Hepatocyte (in vitro differentiated cells): ENCODE data around the gene SLC7A10. TPM values are rescaled to one million over a fixed set of nuclear protein-coding genes. Genes with fewer than 3 reads are reported as not detected.

Experiments used
- DNase-seq: peaks from one replicate; pipeline ENCODE4 v3.0.0-alpha.2; 2016; ENCODE audit warnings: low spot score
- H2AFZ ChIP-seq: fragments of 200-600 bp; sonication (generic); 2 replicates; pipeline ENCODE4 v1.6.0; 2016; ENCODE audit warnings: antibody characterized with exemption, mild to moderate bottlenecking
- H3K27ac ChIP-seq: fragments of 200-600 bp; sonication (generic); 2 replicates; pipeline ENCODE4 v1.5.1; 2016; ENCODE audit warnings: mild to moderate bottlenecking
- H3K27me3 ChIP-seq: fragments of 200-600 bp; sonication (generic); 2 replicates; pipeline ENCODE4 v1.6.1; 2016
- H3K36me3 ChIP-seq: fragments of 200-600 bp; sonication (generic); replicated peaks from 2 replicates; pipeline ENCODE4 v1.5.1; 2016; ENCODE audit warnings: low read depth; ENCODE audit not compliant: insufficient read depth
- H3K4me1 ChIP-seq: fragments of 200-600 bp; sonication (generic); 2 replicates; pipeline ENCODE4 v1.5.1; 2016; ENCODE audit warnings: mild to moderate bottlenecking, moderate library complexity; ENCODE audit not compliant: insufficient read depth
- H3K4me2 ChIP-seq: fragments of 200-600 bp; sonication (generic); 2 replicates; pipeline ENCODE4 v1.6.0; 2016
- H3K4me3 ChIP-seq: fragments of 200-600 bp; sonication (generic); 2 replicates; pipeline ENCODE4 v1.5.1; 2016; ENCODE audit warnings: mild to moderate bottlenecking
- H3K79me2 ChIP-seq: fragments of 200-600 bp; sonication (generic); 2 replicates; pipeline ENCODE4 v1.6.0; 2017; ENCODE audit warnings: mild to moderate bottlenecking
- H3K9me2 ChIP-seq: fragments of 200-600 bp; sonication (generic); replicated peaks from 2 replicates; pipeline ENCODE4 v1.6.0; 2017; ENCODE audit warnings: mild to moderate bottlenecking; ENCODE audit not compliant: insufficient read depth
- H3K9me3 ChIP-seq: fragments of 200-600 bp; sonication (generic); 2 replicates; pipeline ENCODE4 v1.5.1; 2016; ENCODE audit warnings: low read depth, mild to moderate bottlenecking
- H4K20me1 ChIP-seq: fragments of 200-600 bp; sonication (generic); 2 replicates; pipeline ENCODE4 v1.6.0; 2016; ENCODE audit warnings: mild to moderate bottlenecking; ENCODE audit not compliant: insufficient read depth, poor library complexity, severe bottlenecking
- CTCF ChIP-seq: fragments of 200-600 bp; sonication (generic); IDR thresholded peaks from 2 replicates; pipeline ENCODE4 v1.5.1; 2016; ENCODE audit warnings: antibody characterized with exemption, mild to moderate bottlenecking; ENCODE audit not compliant: poor library complexity
- EZH2 ChIP-seq: fragments of 200-600 bp; sonication (generic); IDR thresholded peaks from 2 replicates; pipeline ENCODE4 v1.6.1; 2016; ENCODE audit warnings: antibody characterized with exemption, mild to moderate bottlenecking, borderline replicate concordance
- EZH2phosphoT487 ChIP-seq: fragments of 200-600 bp; sonication (generic); IDR thresholded peaks from one replicate; pipeline ENCODE4 v1.6.1; 2018; ENCODE audit warnings: antibody characterized with exemption, mild to moderate bottlenecking, low read depth, moderate library complexity; ENCODE audit not compliant: unreplicated experiment, severe bottlenecking
- WGBS: methylation state at CpG from one replicate; pipeline ENCODE4 v1.1.6; 2016; ENCODE audit warnings: low lambda C conversion rate; ENCODE audit errors: missing lambda C conversion rate; 5-methylcytosine and 5-hydroxymethylcytosine counted together
- polyA plus RNA-seq: library from polyadenylated mRNA; unstranded; fragments of >200 nt; fragmentation: Nextera tagmentation; extraction: Ambion mirVana; gene quantifications from 2 replicates; pipeline ENCODE4 v1.2.1, GENCODE V29; 2016
- total RNA-seq: library from RNA; depleted of rRNA; stranded (reverse); fragments of >200 nt; gene quantifications from 2 replicates; pipeline ENCODE4 v1.2.3, GENCODE V29; 2014

Gene SLC7A10
- total and polyA plus RNA-seq, 2 experiments from 2014 or later = 5.5 to 7.3 TPM

GRCh38 chr19:33194532-33194885 is 31.1 kb downstream of the SLC7A10 start:
- Histone ChIP-seq H3K27ac (peak overlapping the region; percentile 65), H2AFZ (no peak overlapping the region), H3K4me3 (peak overlapping the region; percentile 87), H3K9me2 (no peaks in the 10 kb centered on the region), H4K20me1 (peaks cover 4% of the 10 kb centered on the region), H3K4me1 (peaks cover 6% of the 10 kb centered on the region), H3K27me3 (no peaks in the 10 kb centered on the region), H3K79me2 (peaks cover 18% of the 10 kb centered on the region), H3K36me3 (no peaks in the 10 kb centered on the region), H3K4me2 (peak overlapping the region; percentile 98), H3K9me3 (no peaks in the 10 kb centered on the region)
- DNase-seq = peak; percentile 44
- 4% methylated on average over 34 of the region's 57 CpGs for WGBS
- no peak for TF ChIP-seq EZH2
- no peak for TF ChIP-seq CTCF
- TF ChIP-seq EZH2phosphoT487 = no peak

GRCh38 chr19:33193865-33194362 is 31.7 kb downstream of the SLC7A10 start, which contains the start of gene LRP3:
Gene LRP3 (plus strand): TSS chr19:33194330. CDS start chr19:33194786, 456 bp downstream.
- H3K27me3 ChIP-seq = no peaks in the 10 kb centered on the region
- TF ChIP-seq EZH2 (no peak), EZH2phosphoT487 (no peak), CTCF (no peak)
- peak; percentile 83 for DNase-seq
- H3K9me2 ChIP-seq = no peaks in the 10 kb centered on the region
- WGBS = 40% methylated on average over 5 of the region's 50 CpGs
- H3K79me2 ChIP-seq = peaks cover 18% of the 10 kb centered on the region
- peaks cover 6% of the 10 kb centered on the region for H3K4me1 ChIP-seq
- peak within 1 kb of the TSS; percentile 65 for H3K27ac ChIP-seq
- H3K9me3 ChIP-seq = no peaks in the 10 kb centered on the region
- peak within 1 kb of the TSS; percentile 19 for H2AFZ ChIP-seq
- H4K20me1 ChIP-seq = peaks cover 4% of the 10 kb centered on the region
- no peaks in the 10 kb centered on the region for H3K36me3 ChIP-seq
- peak within 1 kb of the TSS; percentile 87 for H3K4me3 ChIP-seq
- peak within 1 kb of the TSS; percentile 98 for H3K4me2 ChIP-seq

GRCh38 chr19:33193269-33193864 is 32.3 kb downstream of the SLC7A10 start:
- no peak for TF ChIP-seq CTCF
- no peak for TF ChIP-seq EZH2
- TF ChIP-seq EZH2phosphoT487 = no peak
- no peak overlapping the region for H3K27ac ChIP-seq
- no peak for DNase-seq

More at GRCh38 chr19:33193269-33193864, 32.3 kb downstream of the SLC7A10 start:
- H3K4me2 ChIP-seq = peak overlapping the region; percentile 74
- H3K4me3 ChIP-seq = no peak overlapping the region
- no peaks in the 10 kb centered on the region for H3K36me3 ChIP-seq
- H3K9me3 ChIP-seq = no peaks in the 10 kb centered on the region
- no peaks in the 10 kb centered on the region for H3K27me3 ChIP-seq
- no peaks in the 10 kb centered on the region for H3K9me2 ChIP-seq
- H4K20me1 ChIP-seq = peaks cover 4% of the 10 kb centered on the region
- WGBS = 91% methylated on average over 8 of the region's 8 CpGs
- peaks cover 18% of the 10 kb centered on the region for H3K79me2 ChIP-seq
- no peak overlapping the region for H2AFZ ChIP-seq
- peaks cover 6% of the 10 kb centered on the region for H3K4me1 ChIP-seq
